Astrocyte of the cerebellum (primary cell): ENCODE results near the gene SRCAP.
"Not testable (repeated sequence)": the region's sequence is repeated elsewhere in the genome, so short reads cannot be mapped to it uniquely, and the experiment has no call there.

Experiments
- DNase-seq: peaks from one replicate; pipeline ENCODE4 v3.0.0-alpha.2; 2011; ENCODE audit warnings: low read depth
- H3K4me3 ChIP-seq: 2 replicates; pipeline ENCODE4 v1.5.1; 2011; ENCODE audit warnings: mild to moderate bottlenecking, low read depth, low read length, moderate library complexity
- CTCF ChIP-seq: IDR thresholded peaks from 2 replicates; pipeline ENCODE4 v1.5.1; 2012; ENCODE audit warnings: low read length, low read depth, moderate library complexity, mild to moderate bottlenecking; ENCODE audit errors: missing control alignments
- in situ Hi-C: cut with HindIII; loops from 2 replicates; pipeline ENCODE4 v1.10.0; 2017; ENCODE audit warnings: low sequenced_read_pairs

Gene SRCAP

GRCh38 chr16:30697264-30698138 is 1.5 kb upstream of the SRCAP start:
- no peak for TF ChIP-seq CTCF
- H3K4me3 ChIP-seq: peak overlapping the region; percentile 97
- in situ Hi-C loops: no loop called here
- DNase-seq: no peak

- peak; percentile 94 for DNase-seq
- TF ChIP-seq CTCF: no peak
- in situ Hi-C loops: no loop called here
- H3K4me3 ChIP-seq: peak overlapping the region; percentile 97
Observed at GRCh38 chr16:30698139-30698815, 694 bp upstream of the SRCAP start.

GRCh38 chr16:30699615-30700099 is 686 bp downstream of the SRCAP start:
- peak overlapping the region; percentile 97 for H3K4me3 ChIP-seq
- DNase-seq: no peak
- in situ Hi-C loops: no loop called here
- no peak for TF ChIP-seq CTCF

DNA sequence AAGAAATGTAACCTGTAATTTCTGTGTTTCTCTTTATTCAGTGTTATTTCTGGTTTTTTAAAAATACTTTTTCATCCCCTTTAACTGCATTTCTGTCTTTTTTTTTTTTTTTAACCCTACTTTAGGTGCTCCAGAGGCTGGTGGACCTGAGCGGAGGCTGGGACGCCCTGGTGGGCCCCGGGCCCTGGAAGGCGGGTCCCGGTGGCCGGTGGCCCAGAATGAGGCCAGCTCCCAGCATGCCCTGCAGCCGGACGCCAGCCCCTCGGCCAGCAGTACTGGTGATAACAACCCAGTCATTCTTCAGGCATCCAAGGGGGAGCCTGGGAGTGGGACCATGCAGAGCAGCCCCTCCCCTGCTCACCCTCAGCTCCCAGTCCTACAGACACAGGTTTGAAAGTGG is 1.5 kb downstream of the SRCAP start:
- in situ Hi-C loops: no loop called here

GRCh38 chr16:30700971-30701370 is 2.0 kb downstream of the SRCAP start:
- H3K4me3 ChIP-seq: no peak overlapping the region
- no peak for TF ChIP-seq CTCF
- in situ Hi-C loops: no loop called here
- no peak for DNase-seq

More for the DNA sequence above, 1.5 kb downstream of the SRCAP start:
- H3K4me3 ChIP-seq: no peak overlapping the region
- DNase-seq: no peak
- TF ChIP-seq CTCF: no peak

- DNase-seq, H3K4me3 ChIP-seq, in situ Hi-C loops: not testable (repeated sequence)
Observed at GRCh38 chr16:30703071-30703470, 4.1 kb downstream of the SRCAP start.

GRCh38 chr16:30703971-30704370 is 5.0 kb downstream of the SRCAP start:
- in situ Hi-C loops: no loop called here
- no peak for DNase-seq
- no peak overlapping the region for H3K4me3 ChIP-seq
- no peak for TF ChIP-seq CTCF
